Kidney epithelial cell (primary cell): ENCODE measurements around the gene USP24. TPM values are rescaled to one million over a fixed set of nuclear protein-coding genes. Genes with fewer than 3 reads are reported as not detected.

Experiments used
- DNase-seq: peaks from one replicate; pipeline ENCODE4 v3.0.0-alpha.2; 2010; ENCODE audit warnings: low read depth
- H3K27me3 ChIP-seq: 2 replicates; pipeline ENCODE4 v1.6.0; 2011; ENCODE audit warnings: low read length; ENCODE audit not compliant: control insufficient read depth, insufficient read depth
- H3K36me3 ChIP-seq: 2 replicates; pipeline ENCODE4 v1.5.1; 2011; ENCODE audit warnings: low read length; ENCODE audit not compliant: control insufficient read depth, insufficient read depth
- H3K4me3 ChIP-seq: 2 replicates; pipeline ENCODE4 v1.5.1; 2011; ENCODE audit warnings: low read depth, mild to moderate bottlenecking, control low read depth, low read length
- total RNA-seq: library from RNA; depleted of rRNA; stranded (reverse); fragments of >200 nt; gene quantifications from 2 replicates; pipeline ENCODE4 v1.2.3, GENCODE V29; 2015
- TF ChIP-seq, protein P1 (sequence below): IDR thresholded peaks from 2 replicates; pipeline ENCODE4 v1.5.1; 2011; ENCODE audit warnings: mild to moderate bottlenecking, moderate library complexity, low read length, control low read depth, inconsistent platforms; ENCODE audit not compliant: insufficient read depth, poor library complexity, severe bottlenecking

The USP24 gene
- total RNA-seq, 1 donor from 2014 or later, result 27.2 TPM

DNA sequence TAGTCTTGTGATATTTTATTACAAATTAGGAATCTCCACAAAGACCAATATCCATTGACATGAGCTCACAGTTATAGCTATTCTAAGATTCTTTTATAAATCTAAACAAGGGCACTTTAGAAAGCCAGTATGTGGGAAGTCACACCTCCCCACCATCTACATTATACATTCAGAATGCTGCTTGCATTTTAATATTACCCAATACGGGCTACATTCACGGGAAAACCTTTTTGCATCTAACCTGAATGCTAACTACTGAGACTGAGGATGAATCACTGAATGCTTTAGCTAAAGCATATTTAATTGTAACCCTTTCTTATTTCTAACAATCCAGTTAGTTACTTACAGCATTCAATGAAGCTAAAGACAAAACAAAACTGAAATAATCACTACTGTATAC is 122.7 kb downstream of the USP24 start:
- Histone ChIP-seq H3K36me3 (peaks cover 5% of the 10 kb centered on the region), H3K4me3 (no peak overlapping the region), H3K27me3 (no peaks in the 10 kb centered on the region)
- TF ChIP-seq, protein P1, sequence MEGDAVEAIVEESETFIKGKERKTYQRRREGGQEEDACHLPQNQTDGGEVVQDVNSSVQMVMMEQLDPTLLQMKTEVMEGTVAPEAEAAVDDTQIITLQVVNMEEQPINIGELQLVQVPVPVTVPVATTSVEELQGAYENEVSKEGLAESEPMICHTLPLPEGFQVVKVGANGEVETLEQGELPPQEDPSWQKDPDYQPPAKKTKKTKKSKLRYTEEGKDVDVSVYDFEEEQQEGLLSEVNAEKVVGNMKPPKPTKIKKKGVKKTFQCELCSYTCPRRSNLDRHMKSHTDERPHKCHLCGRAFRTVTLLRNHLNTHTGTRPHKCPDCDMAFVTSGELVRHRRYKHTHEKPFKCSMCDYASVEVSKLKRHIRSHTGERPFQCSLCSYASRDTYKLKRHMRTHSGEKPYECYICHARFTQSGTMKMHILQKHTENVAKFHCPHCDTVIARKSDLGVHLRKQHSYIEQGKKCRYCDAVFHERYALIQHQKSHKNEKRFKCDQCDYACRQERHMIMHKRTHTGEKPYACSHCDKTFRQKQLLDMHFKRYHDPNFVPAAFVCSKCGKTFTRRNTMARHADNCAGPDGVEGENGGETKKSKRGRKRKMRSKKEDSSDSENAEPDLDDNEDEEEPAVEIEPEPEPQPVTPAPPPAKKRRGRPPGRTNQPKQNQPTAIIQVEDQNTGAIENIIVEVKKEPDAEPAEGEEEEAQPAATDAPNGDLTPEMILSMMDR, result no peak
- no peak for DNase-seq

DNA sequence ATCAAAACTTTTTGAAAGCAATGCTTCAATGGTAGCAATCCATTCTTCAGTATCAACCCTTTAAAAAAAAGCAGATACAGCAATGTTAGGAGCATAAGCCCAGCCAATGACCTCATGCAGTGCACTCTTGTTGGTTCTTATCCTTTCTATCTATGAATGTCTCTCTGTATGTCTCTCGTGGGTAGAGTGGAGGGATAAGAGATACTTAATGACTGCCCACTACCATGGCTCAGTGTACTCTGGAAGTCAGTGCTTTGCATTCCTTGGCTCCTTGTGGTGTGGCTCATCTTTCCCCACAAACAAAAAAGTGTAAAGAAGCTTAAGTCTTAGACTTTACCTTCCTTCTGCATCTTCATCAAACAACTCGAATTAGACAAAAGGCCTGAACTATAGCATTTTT is 125.5 kb downstream of the USP24 start:
- no peaks in the 10 kb centered on the region for H3K27me3 ChIP-seq
- peaks cover 1% of the 10 kb centered on the region for H3K36me3 ChIP-seq
- no peak overlapping the region for H3K4me3 ChIP-seq
- TF ChIP-seq, protein P1, result no peak
- no peak for DNase-seq

DNA sequence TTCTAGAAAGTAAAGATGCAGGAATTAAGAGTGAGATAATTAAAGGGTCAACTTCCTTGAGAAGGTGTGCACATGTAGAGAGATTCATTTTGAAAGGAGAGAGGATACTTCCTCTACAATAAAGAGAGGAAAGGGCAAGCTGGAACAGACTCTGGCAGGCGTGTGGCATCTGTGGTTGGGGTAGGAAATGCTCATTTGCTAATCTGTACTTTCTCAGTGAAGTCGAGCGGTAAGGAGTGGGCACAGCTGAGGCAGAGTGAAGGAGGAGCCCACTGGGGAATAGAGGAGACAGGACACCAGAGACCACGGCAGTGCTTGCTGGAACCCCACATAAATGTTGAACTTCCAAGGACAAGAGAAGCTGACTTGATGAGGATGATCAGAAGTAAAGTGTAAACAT is 126.8 kb downstream of the USP24 start:
- TF ChIP-seq, protein P1, result no peak
- Histone ChIP-seq H3K36me3 (no peaks in the 10 kb centered on the region), H3K27me3 (no peaks in the 10 kb centered on the region), H3K4me3 (no peak overlapping the region)
- no peak for DNase-seq

DNA sequence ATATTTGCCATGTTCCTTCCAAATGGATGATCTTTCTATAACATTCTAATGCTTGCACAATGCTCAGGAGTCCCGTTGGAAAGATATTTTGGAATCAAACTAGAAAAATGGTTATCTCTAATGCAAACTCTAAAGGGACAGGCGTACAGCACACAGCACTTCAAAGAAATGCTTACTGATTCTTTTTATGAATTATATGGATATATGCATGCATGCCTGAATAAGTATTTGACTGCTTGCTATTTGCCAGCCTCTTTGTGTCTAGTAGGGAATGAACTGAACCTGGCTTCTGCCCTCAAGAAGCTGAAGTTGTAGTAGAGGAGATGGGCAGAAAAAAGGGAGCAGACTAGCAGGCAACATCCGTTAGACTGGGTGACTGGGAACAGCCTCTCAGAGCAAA is 127.7 kb downstream of the USP24 start:
- TF ChIP-seq, protein P1, result no peak
- Histone ChIP-seq H3K4me3 (no peak overlapping the region), H3K27me3 (no peaks in the 10 kb centered on the region), H3K36me3 (no peaks in the 10 kb centered on the region)
- no peak for DNase-seq

DNA sequence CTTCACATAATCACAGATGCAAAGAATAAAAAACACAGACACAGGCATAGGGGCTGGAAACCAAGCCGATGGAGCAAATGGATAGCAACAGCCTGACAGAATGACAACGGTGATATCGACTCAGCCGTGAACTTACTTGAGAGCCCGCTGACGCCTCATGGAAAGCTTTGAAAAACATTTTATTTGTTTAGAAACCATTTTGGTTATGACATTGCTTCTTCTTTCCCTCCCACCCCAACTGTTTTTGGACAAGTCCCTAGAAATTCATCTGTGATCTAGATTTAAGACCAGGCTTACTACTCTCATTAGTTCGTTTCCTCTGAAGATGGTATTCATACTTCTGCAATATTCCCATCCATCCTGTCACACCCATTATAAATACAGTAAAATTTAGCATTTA is 130.9 kb downstream of the USP24 start:
- Histone ChIP-seq H3K4me3 (no peak overlapping the region), H3K36me3 (no peaks in the 10 kb centered on the region), H3K27me3 (no peaks in the 10 kb centered on the region)
- DNase-seq, result no peak
- TF ChIP-seq, protein P1, result no peak

DNA sequence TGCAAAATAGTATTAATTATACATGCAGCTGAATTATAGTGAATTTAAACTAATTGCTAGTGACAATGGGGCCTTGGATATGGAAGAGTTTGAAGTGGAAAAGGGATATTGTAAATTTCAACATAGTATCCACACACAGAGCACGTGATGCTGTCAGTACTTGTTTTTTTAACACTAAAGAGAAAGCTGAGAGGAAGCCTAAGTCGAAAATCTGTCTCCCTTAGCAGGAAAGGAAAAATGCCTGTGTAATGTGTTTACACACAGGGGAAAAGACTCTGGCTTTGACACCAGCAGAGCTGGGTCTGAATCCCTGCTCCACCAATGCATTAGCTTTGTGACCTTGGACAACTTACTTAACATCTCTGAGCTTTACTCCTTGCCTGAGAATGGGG is 133.3 kb downstream of the USP24 start:
- no peaks in the 10 kb centered on the region for H3K36me3 ChIP-seq
- H3K27me3 ChIP-seq, result no peaks in the 10 kb centered on the region
- TF ChIP-seq, protein P1, result no peak
- DNase-seq, result no peak
- H3K4me3 ChIP-seq, result no peak overlapping the region
